ENCODE results near the gene DNTTIP2. TPM values are rescaled to one million over a fixed set of nuclear protein-coding genes. Genes with fewer than 3 reads are reported as not detected.
A peak's percentile ranks its signal among the peaks of the same experiment; 100 is the strongest.

The DNTTIP2 gene
- total RNA-seq, 1 experiment from 2014 or later, result 66.1 TPM

DNA sequence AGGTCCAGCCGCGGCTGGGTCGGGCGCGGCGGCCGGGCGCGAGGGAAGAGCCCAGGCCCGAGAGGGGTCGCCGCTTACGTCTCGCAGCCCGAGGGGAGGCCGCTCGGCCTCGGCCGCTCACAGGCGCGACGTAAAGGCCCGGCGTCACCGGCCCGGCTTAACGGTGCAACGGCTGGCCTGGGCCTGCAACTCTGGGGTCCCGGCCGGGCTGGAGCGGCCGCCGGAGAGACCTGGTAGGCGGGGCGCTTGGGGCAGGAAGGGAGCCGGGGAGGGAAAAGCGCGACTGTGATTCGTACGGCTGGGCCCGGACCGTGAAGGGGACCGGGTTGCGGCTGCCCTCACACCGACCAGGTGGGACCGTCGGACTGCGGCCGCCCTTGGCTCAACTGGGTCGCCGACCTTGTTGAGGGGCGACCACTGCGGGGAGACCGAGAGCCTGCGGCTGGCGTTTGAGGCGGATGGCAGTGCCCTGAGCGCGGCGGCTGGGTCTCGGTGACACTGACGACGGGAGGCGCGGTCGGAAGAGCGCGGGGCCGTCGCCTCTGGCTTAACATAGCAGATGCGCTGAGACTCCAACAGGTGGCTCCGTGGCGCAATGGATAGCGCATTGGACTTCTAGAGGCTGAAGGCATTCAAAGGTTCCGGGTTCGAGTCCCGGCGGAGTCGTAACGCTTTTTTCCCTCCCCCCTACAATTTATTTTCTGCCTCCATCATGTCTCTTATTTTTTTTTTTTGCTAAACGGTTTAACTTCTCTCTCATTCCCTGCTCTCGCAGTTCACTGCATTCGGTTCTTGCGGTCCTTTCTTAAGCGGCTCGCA lies 31.8 kb downstream of the DNTTIP2 start (continued):
- peak; percentile 84 for TF ChIP-seq ZFX (IDR thresholded peaks at IDR 0.05)
- peak; percentile 64 for TF ChIP-seq POLR2AphosphoS5 (IDR thresholded peaks at IDR 0.05; ENCODE audit: low read depth, low read length)
- no peak for TF ChIP-seq SP1 (IDR thresholded peaks at IDR 0.05; ENCODE audit: low read depth)
- no peak for TF ChIP-seq SRF (IDR thresholded peaks at IDR 0.05; ENCODE audit: low read depth)
- peak; percentile 33 for TF ChIP-seq YY1 (IDR thresholded peaks at IDR 0.05; ENCODE audit: extremely low read depth, insufficient replicate concordance, low read depth, low read length)

- ATAC-seq (peak; percentile 67), DNase-seq (ENCODE audit: low read depth, low spot score) (peak; percentile 53)
- H3K9me2 ChIP-seq (ENCODE audit: insufficient read depth), result no peaks in the 10 kb centered on the region
- no peaks in the 10 kb centered on the region for H3K36me3 ChIP-seq (ENCODE audit: control insufficient read depth in 1 of 2, insufficient read depth in 2 of 2, low read length in 2 of 2)
- ChIA-PET RAD21 (ENCODE audit: low non-redundant PET in 1 of 2, low total read pairs in 2 of 2, uncharacterized antibody in 2 of 2, unreplicated experiment in 2 of 2) (interaction anchor here (0.6 to 0.7 kb wide), 3 partner anchors 64 to 406 kb away, joined by 3 read pairs; no protein-coding TSS in a partner anchor), CTCF (interaction anchor here (0.9 to 1.5 kb wide), 7 partner anchors 17 to 542 kb away, joined by 3 to 11 read pairs (median 7); no protein-coding TSS in a partner anchor), POLR2A (interaction anchor here (1.3 kb wide), 1 partner anchor 141 kb away, joined by 4 read pairs; no protein-coding TSS in a partner anchor)
- H3K27me3 ChIP-seq (ENCODE audit: insufficient read depth, low read length), result no peaks in the 10 kb centered on the region
- H3K4me3 ChIP-seq (replicated peaks in 1 of 2; ENCODE audit: low read depth in 1 of 2, low read length in 2 of 2), result peak overlapping the region; percentile 59 to 79
- no peaks in the 10 kb centered on the region for H3K79me2 ChIP-seq (ENCODE audit: insufficient read depth, low read length)
- no peaks in the 10 kb centered on the region for H4K20me1 ChIP-seq (ENCODE audit: insufficient read depth)
- H3K27ac ChIP-seq (ENCODE audit: low read depth, low read length), result peak overlapping the region; percentile 69
- H3K9ac ChIP-seq (ENCODE audit: low read length), result peak overlapping the region; percentile 78
- peaks cover 7 to 33% of the 10 kb centered on the region in 2 experiments; a peak in 3 of 4 replicates for H3K4me1 ChIP-seq (ENCODE audit: control insufficient read depth in 1 of 2, insufficient read depth in 2 of 2, low read length in 2 of 2)
- BruUV-seq (replicated peaks), result no TSS peak
- intact Hi-C loops (cut with micrococcal nuclease), result no loop called here
- H2AFZ ChIP-seq (ENCODE audit: low read depth, low read length, poor library complexity, severe bottlenecking), result peak overlapping the region; percentile 58
- H3K9me3 ChIP-seq (ENCODE audit: control insufficient read depth in 1 of 2, insufficient read depth in 1 of 2, low read depth in 1 of 2, low read length in 2 of 2), result no peaks in the 10 kb centered on the region
- peak overlapping the region; percentile 97 for H3K4me2 ChIP-seq (ENCODE audit: low read length)
- TF ChIP-seq ZNF274 (IDR thresholded peaks at IDR 0.05; ENCODE audit: low read depth, low read length), result no peak
- no peak for TF ChIP-seq RAD21 (IDR thresholded peaks at IDR 0.05; ENCODE audit: low read depth)
- TF ChIP-seq SIN3A (IDR thresholded peaks at IDR 0.05; ENCODE audit: low read depth), result peak; percentile 53; the same call in 1 of the 2 replicates
- no peak for TF ChIP-seq YY1 (IDR thresholded peaks at IDR 0.05; ENCODE audit: extremely low read depth, insufficient replicate concordance, low read depth, low read length)
- TF ChIP-seq ELF1 (IDR thresholded peaks at IDR 0.05; ENCODE audit: borderline replicate concordance, low read depth), result no peak
- TF ChIP-seq CEBPB (IDR thresholded peaks at IDR 0.05; ENCODE audit: low read depth), result no peak
- TF ChIP-seq, protein P1, sequence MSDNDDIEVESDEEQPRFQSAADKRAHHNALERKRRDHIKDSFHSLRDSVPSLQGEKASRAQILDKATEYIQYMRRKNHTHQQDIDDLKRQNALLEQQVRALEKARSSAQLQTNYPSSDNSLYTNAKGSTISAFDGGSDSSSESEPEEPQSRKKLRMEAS (IDR thresholded peaks at IDR 0.05), result peak; percentile 79
- TF ChIP-seq POLR2AphosphoS5 (IDR thresholded peaks at IDR 0.05; ENCODE audit: low read depth, low read length), result peak; percentile 59
- no peak for TF ChIP-seq FOSL1 (IDR thresholded peaks at IDR 0.05; ENCODE audit: low read depth)
- TF ChIP-seq ZFX (IDR thresholded peaks at IDR 0.05), result no peak
- TF ChIP-seq TCF7L2 (IDR thresholded peaks at IDR 0.05; ENCODE audit: borderline replicate concordance, extremely low read depth, insufficient read depth, insufficient read length), result peak; percentile 31
- TF ChIP-seq JUND (IDR thresholded peaks at IDR 0.05), result no peak
- TF ChIP-seq, protein P2, sequence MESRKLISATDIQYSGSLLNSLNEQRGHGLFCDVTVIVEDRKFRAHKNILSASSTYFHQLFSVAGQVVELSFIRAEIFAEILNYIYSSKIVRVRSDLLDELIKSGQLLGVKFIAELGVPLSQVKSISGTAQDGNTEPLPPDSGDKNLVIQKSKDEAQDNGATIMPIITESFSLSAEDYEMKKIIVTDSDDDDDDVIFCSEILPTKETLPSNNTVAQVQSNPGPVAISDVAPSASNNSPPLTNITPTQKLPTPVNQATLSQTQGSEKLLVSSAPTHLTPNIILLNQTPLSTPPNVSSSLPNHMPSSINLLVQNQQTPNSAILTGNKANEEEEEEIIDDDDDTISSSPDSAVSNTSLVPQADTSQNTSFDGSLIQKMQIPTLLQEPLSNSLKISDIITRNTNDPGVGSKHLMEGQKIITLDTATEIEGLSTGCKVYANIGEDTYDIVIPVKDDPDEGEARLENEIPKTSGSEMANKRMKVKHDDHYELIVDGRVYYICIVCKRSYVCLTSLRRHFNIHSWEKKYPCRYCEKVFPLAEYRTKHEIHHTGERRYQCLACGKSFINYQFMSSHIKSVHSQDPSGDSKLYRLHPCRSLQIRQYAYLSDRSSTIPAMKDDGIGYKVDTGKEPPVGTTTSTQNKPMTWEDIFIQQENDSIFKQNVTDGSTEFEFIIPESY (IDR thresholded peaks at IDR 0.05; ENCODE audit: extremely low read depth, insufficient replicate concordance, low read length), result no peak
- TF ChIP-seq, protein P3, sequence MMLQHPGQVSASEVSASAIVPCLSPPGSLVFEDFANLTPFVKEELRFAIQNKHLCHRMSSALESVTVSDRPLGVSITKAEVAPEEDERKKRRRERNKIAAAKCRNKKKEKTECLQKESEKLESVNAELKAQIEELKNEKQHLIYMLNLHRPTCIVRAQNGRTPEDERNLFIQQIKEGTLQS (IDR thresholded peaks at IDR 0.05), result no peak
- 0 out of 2 replicates have a peak, but pooled peaks have one; percentile 6 for TF ChIP-seq SP1 (IDR thresholded peaks at IDR 0.05; ENCODE audit: low read depth)
- TF ChIP-seq CBX3 (IDR thresholded peaks at IDR 0.05; ENCODE audit: low read depth), result no peak
- TF ChIP-seq EZH2 (IDR thresholded peaks at IDR 0.05), result no peak
- TF ChIP-seq EGR1 (IDR thresholded peaks at IDR 0.05; ENCODE audit: low read depth), result peak; percentile 95
- no peak for TF ChIP-seq SRF (IDR thresholded peaks at IDR 0.05; ENCODE audit: low read depth)
Observed at GRCh38 chr1:93846206-93846991, 32.6 kb downstream of the DNTTIP2 start.

Measured in HCT116 (cell line).